ENCODE measurements around the gene PPP2R3B. TPM values are rescaled to one million over a fixed set of nuclear protein-coding genes. Genes with fewer than 3 reads are reported as not detected.

Gene PPP2R3B
- total and polyA plus RNA-seq, 2 of the 4 experiments (the other 2 are of a cell fraction): 13.2 to 13.3 TPM

DNA sequence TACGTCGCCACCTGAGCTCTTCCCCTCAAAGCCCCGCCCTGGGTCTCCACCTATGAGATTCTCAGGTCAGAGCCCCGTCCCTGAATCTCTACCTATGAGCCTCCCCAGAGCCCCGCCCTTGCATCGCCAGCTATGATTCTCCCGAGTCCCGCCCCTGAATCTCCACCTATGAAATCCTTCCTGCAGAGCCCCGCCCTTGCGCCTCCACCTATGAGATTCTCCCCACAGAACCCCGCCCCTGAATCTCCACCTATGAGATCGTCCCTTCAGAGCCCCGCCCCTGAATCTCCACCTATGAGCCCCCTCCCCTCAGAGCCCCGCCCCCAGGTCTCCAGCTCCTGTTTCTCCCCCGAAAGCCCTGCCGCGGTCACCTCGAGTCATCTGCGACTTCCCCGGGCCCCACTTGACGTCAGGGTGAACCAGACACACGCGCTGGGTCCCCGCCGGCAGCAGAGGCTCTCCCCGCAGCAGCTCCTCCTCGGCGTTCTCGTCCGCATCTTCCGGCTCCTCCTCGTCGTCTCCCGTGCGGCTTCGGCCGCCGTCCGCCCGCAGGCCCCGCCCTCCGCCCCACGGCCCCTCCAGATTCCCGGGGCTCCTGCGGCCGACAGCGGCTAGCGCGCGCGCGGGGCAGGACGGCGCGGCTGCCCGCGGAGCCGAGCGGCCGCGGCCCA is 68.5 kb downstream of the PPP2R3B start:
- TF ChIP-seq BHLHE40 (IDR thresholded peaks at IDR 0.05; ENCODE audit: low read depth, low read length) (no peak), POLR2A (IDR thresholded peaks at IDR 0.05; ENCODE audit: low read depth, low read length) (peak; percentile 77; the same call in 1 of the 2 replicates), MAZ (IDR thresholded peaks at IDR 0.05; ENCODE audit: borderline replicate concordance, low read depth, low read length) (0 out of 2 replicates have a peak, but pooled peaks have one; percentile 72)
- Histone ChIP-seq H2AK5ac (ENCODE audit: low read depth, low read length) (peak overlapping the region; percentile 22; the same call in 1 of the 2 replicates), H2AK9ac (replicated peaks; ENCODE audit: low read depth, low read length, poor library complexity) (peak overlapping the region; percentile 96), H3K56ac (ENCODE audit: extremely low read depth, insufficient read depth, low read length) (0 out of 2 replicates have a peak overlapping the region, but pooled peaks have one; percentile 32), H4K5ac (ENCODE audit: low read depth, low read length) (peak overlapping the region; percentile 5; the same call in 1 of the 2 replicates), H4K91ac (ENCODE audit: insufficient read depth, low read depth, low read length) (no peak overlapping the region), H3K14ac (replicated peaks; ENCODE audit: low read depth, low read length) (0 out of 2 replicates have a peak overlapping the region, but pooled peaks have one; percentile 66), H3K4me3 (ENCODE audit: insufficient read depth, low read depth, low read length) (peak overlapping the region; percentile 82), H3K36me3 (ENCODE audit: control insufficient read depth, insufficient read depth, low read length) (peaks cover 19% of the 10 kb centered on the region), H3K23ac (ENCODE audit: low read depth, low read length) (no peak overlapping the region), H3K27ac (ENCODE audit: insufficient read depth, low read length) (peak overlapping the region; percentile 82), H3K9me1 (ENCODE audit: insufficient read depth, low read length) (no peaks in the 10 kb centered on the region), H3K18ac (ENCODE audit: low read depth, low read length) (no peak overlapping the region), H3K79me1 (ENCODE audit: low read depth in 1 of 2, low read length in 2 of 2) (peaks cover 0 to 13% of the 10 kb centered on the region in 2 experiments; a peak in 2 of 4 replicates), H3K27me3 (ENCODE audit: control insufficient read depth, insufficient read depth, low read length) (no peaks in the 10 kb centered on the region), H2BK5ac (ENCODE audit: low read depth, low read length, poor library complexity, severe bottlenecking) (peak overlapping the region; percentile 66), H2BK120ac (ENCODE audit: low read depth, low read length) (no peak overlapping the region), H3K9me3 (ENCODE audit: control insufficient read depth, insufficient read depth, low read length) (no peaks in the 10 kb centered on the region), H3K4me2 (ENCODE audit: low read depth, low read length) (peak overlapping the region; percentile 51), H3K4ac (ENCODE audit: low read depth, low read length) (peak overlapping the region; percentile 33; the same call in 1 of the 2 replicates), H2BK15ac (ENCODE audit: low read depth, low read length) (no peak overlapping the region), H3K9ac (ENCODE audit: low read depth, low read length) (peak overlapping the region; percentile 57), H2AFZ (replicated peaks; ENCODE audit: low read length, poor library complexity) (peak overlapping the region; percentile 98), H3K4me1 (ENCODE audit: control insufficient read depth, insufficient read depth, low read length) (peaks cover 2% of the 10 kb centered on the region; the same call in 1 of the 2 replicates), H4K20me1 (ENCODE audit: insufficient read depth, low read length) (no peaks in the 10 kb centered on the region), H4K8ac (ENCODE audit: low read depth in 2 of 2, low read length in 2 of 2) (peak overlapping the region in 1 of 2 experiments; percentile 83; a peak in 1 of 4 replicates), H2BK20ac (ENCODE audit: low read depth, low read length) (no peak overlapping the region)
- ATAC-seq (ENCODE audit: low read depth) (peak; percentile 82), DNase-seq (peak; percentile 97)
- no TSS peak for BruUV-seq (replicated peaks)
- POLR2A ChIA-PET (ENCODE audit: unreplicated experiment): no interaction called here
- CTCF ChIA-PET: no interaction called here
- WGBS, 2 experiments (ENCODE audit: extremely low coverage in 2 of 2, insufficient read length in 1 of 2): 0% methylated on average over 43 of the region's 61 CpGs; no CpG with 5 or more reads in 1 of the 2 experiments
- in situ Hi-C loops (cut with MboI; ENCODE audit: low sequenced_read_pairs): no loop called here
- intact Hi-C loops (cut with micrococcal nuclease): no loop called here
- dilution Hi-C loops (cut with HindIII; ENCODE audit: low sequenced_read_pairs, unreplicated experiment): no loop called here
